CD4-positive, alpha-beta T cell treated with Interleukin-15 for 1 hour (primary cell): ENCODE data around the gene BIRC6.
"Not testable (repeated sequence)": the region's sequence is repeated elsewhere in the genome, so short reads cannot be mapped to it uniquely, and the experiment has no call there.

Source experiments
- DNase-seq: peaks from one replicate; pipeline ENCODE4 v3.0.0-alpha.2; 2020

Gene BIRC6

GRCh38 chr2:32522770-32523169 is 165.9 kb downstream of the BIRC6 start:
- DNase-seq, result no peak

DNA sequence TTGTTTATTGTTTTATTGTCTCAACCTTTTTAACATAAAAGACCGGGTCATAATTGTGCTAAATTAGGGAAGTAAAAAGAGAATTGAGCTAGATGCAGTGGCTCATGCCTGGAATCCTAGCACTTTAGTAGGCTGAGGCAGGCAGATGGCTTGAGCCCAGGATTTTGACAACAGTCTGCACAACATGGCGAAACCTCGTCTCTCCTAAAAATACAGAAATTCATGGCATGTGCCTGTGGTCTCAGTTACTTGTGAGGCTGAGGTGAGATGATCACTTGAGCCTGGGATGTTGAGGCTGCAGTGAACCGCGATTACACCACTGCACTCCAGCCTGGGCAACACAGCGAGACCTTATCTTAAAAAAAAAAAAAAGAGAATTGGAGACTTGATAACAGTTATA is 166.9 kb downstream of the BIRC6 start:
- no peak for DNase-seq

DNA sequence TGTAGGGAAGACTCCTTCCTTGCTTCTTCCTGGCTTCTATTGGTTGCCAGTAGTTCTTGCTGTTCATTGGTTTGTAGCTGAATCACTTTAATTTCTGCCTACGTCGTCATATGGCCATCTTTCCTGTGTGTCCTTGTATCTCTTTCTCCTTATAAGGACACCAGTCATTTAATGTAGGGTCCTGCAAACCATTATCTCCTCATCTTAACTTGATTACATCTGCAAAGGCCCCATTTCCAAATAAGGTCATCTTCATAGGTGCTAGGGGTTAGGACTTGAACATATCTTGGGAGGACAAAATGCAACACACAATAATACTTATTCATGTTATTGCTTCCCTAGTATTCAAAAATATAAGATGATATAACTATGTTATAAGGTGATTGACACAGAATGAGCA is 175.5 kb downstream of the BIRC6 start:
- no peak for DNase-seq

GRCh38 chr2:32532961-32533360 is 176.1 kb downstream of the BIRC6 start:
- DNase-seq, result no peak

GRCh38 chr2:32534831-32535230 is 178.0 kb downstream of the BIRC6 start:
- no peak for DNase-seq

DNA sequence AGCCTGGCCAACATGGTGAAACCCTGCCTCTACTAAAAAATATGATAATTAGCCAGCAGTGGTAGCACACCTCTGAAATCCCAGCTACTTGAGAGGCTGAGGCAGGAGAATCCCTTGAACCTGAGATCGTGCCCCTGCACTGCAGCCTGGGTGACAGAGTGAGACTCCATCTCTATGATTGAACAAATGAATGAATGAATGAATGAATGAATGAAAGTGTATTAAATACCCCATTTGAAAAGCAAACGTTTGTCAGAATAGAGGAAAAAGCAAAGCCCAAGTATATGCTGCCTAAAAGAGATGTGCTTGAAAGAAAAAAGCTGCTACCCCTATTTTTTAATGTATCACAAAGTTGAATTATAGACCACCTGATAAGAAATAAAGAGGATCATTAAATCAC is 181.9 kb downstream of the BIRC6 start:
- DNase-seq, result no peak

DNA sequence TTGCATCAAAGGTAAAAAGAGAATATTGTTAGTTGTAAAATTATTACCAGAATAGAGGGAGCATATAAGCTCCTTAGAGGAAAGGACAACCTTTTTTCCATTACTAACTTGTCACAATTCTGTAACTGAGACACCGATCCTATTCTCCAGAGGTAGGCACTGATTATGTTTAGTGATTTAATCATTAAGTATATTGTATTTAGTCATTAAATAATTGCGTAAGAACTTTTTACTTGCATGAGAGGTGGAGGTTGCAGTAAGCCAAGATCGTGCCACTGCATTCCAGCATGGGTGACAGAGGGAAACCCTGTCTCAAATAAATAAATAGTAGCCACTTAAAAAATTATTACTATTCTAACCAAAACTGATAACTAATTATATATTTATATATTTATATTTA is 195.7 kb downstream of the BIRC6 start:
- DNase-seq, result not testable (repeated sequence)

- no peak for DNase-seq
These were observed 197.1 kb downstream of the BIRC6 start for GRCh38 chr2:32553829-32554432.

GRCh38 chr2:32558492-32558891 is 201.7 kb downstream of the BIRC6 start:
- DNase-seq, result no peak

DNA sequence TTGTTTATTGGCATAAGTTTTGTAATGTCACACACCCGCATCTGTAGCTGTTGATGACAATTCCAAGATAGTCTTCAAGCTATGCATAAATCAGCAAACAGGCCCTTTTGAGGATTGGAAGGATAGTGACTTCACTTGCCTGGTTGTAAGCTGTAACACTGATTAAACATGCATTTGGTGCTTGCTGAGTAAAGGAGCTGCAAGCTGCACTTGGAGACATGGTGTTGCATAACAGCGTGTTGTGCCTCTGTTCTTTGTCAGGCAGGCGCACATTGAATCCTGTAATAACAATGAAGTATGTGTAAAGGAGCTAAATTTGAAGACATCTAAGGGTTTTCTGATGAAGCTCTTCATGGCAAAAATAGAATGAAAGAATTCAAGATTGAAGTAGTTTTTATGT is 202.3 kb downstream of the BIRC6 start:
- DNase-seq, result no peak

DNA sequence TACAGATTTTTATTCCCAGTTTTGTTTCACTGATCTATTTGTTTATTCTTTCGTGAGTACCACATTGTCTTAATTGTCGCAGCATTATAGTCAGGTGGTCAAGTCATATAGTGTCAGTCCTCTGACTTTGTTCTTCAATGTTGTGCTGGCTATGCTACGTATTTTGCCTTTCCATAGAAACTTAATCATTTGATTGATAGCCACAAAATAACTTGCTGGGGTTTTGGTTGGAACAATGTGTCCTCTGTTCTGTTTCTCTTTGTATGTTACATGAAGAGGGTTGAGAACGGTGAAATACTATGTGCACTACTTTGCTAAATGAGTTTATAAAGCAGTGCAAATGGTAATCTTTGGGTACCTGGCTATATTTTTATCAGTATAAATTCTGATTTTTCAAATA is 206.1 kb downstream of the BIRC6 start:
- DNase-seq, result no peak

DNA sequence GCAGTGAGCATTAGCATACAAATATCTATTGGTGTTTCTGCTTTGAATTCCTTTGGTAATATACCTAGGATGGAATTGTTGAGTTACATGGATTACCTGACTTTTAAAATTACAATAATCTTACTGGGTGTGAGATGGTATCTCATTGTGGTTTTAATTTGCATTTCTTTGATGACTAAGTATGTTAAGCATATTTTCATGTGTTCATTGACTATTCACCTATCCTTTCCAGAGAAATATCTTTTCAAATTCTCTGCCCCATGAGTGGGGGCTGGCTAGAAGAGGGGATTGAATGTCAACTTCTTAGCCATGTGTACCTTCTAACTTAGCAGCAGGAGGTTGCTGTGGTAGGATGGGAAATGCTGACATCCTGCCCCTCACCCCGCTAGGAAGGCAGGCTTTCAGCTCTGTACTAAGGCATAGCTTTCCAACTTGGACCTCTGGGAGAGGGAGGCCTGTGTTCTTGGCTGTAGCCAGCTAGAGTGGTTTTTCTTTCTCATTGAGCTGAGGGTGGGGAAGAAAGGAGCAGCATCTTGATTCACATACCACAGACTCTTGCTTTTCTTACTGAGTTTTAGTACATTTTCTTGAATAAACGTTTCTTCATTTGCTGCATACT is 207.7 kb downstream of the BIRC6 start:
- no peak for DNase-seq

DNA sequence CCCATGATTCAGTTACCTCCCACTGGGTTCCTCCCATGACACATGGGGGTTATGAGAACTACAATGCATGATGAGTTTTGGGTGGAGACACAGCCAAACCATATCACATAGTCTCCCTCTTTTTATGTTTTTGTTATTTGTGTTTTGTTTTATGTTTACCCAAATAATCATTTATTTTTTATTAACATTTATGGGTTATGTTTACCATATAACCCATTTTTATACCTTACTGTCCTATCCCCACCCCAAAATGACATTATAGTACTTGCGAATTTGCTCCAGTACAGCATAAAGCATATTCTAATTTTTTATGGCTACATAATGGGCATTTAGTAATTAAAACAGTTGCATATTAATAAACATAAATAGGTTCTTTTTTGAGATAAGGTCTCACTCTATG is 209.1 kb downstream of the BIRC6 start:
- no peak for DNase-seq

DNA sequence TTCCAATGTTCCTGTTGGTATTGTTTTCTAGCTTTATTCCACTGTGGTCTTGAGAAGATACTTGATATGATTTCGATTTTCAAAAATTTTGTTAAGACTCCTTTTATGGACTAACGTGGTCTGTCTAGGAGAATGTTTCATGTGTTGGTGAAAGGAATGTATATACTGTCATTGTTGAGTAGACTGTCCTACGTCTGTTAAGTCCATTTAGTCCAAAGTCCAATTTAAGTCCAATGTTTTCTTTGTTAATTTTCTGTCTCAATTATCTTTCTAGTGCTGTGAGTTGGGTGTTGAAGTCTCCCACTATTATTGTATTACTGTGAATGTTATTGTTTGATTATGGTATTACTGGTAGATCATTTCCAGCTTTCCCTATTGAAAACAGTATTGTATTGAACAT is 215.2 kb downstream of the BIRC6 start:
- DNase-seq, result no peak

DNA sequence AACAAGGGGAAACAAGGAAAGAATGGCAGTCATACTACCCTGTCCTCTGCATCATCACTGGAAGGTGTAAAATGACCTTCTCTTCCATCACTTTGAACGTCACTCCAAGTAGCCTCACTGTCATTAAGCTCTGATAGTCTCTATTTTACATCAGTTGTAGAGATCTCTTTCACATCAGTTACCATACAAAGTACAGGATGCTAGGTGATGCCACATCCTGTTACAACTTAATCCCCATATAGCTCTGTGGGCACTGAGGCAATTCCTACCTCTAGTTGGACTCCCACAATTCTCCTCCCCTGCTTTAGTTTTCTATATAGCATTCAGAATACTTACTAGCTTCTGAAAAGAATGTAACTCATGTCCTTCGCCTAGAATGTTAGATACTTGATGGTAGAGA is 215.9 kb downstream of the BIRC6 start:
- no peak for DNase-seq

DNA sequence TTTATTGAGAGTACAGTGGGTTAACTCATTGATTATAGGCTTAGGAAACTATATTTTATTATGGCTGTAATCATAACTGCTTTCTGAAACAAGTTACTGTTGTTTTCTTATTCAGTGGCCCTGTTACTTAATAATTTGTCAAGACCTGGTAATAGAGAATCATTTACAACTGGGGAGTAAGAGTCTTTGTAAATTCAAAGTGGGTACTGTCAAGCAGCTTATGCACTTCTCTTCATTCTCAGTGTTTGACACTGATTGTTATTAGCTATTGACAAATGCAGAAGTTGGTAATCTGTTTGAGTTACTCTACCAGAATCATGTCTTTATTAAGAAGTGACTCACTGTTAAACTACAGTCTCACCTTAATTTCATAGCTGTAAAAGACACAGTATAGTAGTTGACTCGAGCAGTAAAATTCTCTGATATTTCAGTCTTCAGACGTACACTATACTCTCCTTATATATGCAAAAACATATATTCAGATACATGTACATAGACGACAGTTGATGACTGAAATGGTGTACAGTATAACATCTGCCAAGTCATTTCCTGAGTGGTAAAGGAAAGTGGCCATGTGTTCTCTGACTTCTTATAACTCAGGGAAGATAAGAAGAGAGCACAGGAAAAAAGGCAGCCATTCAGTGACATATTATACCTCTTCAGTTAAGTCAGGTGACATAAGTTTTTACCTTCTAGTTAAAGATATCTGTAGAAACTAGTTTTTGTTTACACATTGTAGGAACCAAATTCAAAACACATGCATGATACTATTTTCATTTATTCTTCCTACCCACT is 235.0 kb downstream of the BIRC6 start:
- no peak for DNase-seq

DNA sequence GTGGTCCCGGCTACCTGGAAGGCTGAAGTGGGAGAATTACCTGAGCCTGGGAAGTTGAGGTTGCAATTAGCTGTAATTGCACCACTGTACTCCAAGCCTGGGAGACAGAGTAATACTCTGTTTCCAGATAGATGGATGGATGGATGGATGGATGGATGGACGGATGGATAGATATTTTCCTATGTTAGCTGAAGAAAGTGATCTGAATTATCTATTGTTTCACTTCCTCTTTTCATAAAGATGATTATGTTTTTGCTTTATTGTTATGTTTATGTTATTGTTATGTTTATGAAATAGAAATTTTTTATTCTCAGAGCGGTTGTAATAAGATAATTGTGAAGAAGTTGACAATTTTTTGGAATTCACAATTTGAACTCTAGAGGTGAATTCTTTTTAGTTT is 237.8 kb downstream of the BIRC6 start:
- no peak for DNase-seq

- no peak for DNase-seq
These were observed 254.5 kb downstream of the BIRC6 start for GRCh38 chr2:32611366-32611765.

DNA sequence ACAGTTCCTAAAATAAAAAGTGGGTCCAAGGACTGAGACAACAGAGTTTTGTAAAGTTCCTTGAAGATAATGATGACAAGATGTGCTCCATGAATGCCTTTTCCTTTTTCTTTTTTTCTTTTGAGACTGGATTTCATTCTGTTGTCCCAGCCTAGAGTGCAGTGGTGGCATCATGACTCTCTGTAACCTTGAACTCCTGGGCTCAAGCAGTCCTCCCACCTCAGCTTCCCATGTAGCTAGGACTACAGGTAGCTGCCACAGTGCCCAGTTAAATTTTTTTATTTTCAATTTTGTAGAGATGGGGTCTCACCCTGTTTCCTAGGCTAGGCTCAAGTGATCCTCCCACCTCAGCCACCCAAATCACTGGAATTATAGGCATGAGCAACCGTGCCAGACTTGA is 254.9 kb downstream of the BIRC6 start:
- no peak for DNase-seq

DNA sequence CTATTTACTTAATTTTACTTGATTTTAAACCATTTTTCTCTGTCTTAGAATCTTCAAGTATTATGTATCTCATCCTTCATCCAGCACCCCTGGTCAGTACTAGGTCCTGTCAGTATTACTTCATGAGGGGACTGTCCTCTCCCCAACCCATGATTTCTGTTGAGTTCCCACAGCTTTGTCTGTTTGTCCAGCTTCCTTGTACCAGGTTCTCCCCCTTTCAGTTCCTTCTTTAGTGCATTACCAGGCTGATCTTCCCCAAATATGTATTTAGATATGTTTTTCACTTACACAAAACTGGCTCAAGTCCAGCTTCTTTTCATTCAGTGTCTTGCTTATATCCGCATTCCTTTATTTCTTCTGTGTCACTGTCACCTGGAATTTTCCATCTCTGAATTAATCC is 257.3 kb downstream of the BIRC6 start:
- no peak for DNase-seq

DNA sequence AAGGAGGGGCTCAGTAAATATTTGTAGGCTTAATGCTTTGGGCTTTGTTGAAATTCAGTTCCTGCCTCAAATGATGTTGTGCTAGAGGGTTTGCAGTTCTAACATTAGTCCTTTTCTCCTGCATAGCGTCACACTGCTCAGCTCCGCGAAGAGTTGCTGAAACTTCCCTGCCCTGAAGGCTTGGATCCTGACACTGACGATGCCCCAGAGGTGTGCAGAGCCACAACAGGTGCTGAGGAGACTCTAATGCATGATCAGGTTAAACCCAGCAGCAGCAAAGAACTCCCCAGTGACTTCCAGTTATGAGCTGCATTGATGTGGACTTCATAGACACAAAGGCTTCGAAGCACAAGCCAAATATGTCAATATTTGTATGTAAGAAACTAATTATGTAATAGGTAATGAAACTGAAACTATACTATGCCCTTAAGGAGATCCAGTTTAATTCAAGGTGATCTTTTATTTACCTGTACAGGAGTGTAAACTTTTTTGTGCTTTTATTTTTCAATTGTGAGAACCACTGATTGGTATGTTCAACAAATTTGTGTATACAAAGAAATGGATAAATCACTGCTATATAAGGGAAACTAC is 260.9 kb downstream of the BIRC6 start:
- no peak for DNase-seq

DNA sequence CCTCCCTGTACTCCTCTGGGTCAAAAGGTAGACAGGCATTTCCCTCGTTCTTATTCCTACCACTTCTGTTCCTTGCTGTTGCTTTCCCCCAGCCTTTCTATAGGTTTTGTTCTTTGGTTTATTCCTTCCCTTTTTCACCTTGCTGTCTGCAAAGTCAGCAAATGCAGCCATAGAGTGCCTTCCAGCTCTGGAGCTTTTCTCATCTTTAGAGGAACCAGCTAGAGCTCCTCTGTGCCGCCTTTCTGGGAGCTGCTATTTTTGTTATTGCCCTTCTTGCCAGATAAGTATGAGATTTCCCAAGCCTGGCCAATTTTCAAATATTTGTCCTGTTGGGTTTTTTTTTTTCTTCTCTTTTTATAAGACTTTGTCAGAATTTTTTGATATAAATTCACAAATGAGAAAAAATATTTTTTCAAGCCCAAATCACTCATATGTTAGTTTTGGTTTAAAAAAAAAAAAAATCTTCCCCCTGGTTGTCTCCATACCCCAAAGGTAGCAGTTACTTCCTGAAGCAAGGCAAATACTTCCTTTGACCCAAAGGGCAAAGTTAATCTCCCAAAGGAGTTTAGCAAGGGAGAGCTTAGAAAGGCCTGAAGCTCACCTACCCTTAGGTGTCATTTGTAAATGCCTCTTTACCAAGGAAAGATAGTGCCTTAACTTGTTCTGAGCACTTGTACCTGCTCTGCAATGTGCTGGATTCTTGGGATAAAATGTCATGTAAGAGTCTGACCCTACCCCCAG is 265.9 kb downstream of the BIRC6 start:
- no peak for DNase-seq

DNA sequence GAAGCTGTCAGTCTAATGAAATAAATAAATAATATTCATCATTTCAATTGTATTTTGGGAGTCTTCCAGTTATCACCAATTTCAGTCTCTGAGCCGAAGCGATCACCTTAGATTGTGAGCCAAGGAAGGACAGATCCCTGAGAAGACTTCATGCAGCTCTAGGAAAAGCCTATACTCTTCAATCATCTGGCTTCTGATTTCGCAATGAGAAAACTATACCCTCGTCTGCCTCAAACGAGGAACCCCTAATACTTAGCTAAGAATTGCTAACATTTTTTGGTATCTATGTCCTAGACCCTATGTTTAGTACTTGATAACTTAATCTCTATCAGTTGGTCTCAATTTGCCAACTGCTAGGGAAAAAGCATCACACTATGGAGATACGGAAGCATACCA is 266.5 kb downstream of the BIRC6 start:
- DNase-seq, result no peak
